ENCODE results near the gene ACBD4.

The ACBD4 gene

GRCh38 chr17:45161288-45162024 is 26.0 kb downstream of the ACBD4 start, which contains the start of gene HEXIM2:
Gene HEXIM2 (plus strand): TSS chr17:45161875. CDS start chr17:45162794, 919 bp downstream.
- peak; percentile 99 for DNase-seq

GRCh38 chr17:45162025-45162687 is 26.7 kb downstream of the ACBD4 start:
- DNase-seq: no peak

DNA sequence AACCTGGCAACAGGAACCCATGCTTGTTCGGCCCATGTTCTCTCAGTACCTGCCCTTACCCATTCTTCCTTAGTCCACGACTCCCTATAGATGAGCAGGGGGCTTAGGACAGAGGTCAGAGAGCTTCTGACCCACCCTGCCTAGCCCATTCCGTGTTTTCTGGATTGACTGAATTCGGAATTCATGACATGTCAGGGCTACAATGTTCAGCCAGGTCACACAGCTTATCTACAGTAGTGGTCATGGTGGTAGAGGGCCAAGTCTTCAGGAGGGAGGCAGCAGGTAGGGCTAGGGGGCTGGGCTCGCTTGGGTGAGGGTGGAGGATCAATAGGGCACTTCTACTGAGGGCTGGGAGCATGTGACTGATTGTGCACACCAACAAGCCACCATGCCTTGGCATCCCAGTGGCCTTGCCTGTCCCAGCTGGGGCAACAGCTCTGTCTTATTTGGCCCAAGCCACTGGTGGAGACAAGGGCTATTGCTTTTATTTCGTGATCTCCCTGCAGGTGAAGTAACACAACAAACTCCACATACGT is 29.3 kb downstream of the ACBD4 start:
- DNase-seq: no peak

DNA sequence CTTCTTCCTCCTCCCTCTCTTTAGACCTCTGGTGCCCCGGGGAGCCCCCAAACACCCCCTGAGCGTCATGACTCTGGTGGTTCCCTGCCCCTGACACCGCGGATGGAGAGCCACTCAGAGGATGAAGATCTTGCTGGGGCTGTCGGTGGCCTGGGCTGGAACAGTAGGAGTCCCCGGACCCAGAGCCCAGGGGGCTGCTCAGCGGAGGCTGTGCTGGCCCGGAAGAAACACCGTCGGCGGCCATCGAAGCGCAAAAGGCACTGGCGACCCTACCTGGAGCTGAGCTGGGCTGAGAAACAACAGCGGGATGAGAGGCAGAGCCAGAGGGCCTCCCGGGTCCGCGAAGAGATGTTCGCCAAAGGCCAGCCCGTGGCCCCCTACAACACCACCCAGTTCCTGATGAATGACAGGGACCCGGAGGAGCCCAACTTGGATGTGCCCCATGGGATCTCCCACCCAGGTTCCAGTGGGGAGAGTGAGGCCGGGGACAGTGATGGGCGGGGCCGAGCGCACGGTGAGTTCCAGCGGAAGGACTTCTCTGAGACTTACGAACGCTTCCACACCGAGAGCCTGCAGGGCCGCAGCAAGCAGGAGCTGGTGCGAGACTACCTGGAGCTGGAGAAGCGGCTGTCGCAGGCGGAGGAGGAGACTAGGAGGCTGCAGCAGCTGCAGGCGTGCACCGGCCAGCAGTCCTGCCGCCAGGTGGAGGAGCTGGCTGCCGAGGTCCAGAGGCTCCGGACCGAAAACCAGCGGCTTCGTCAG is 33.7 kb downstream of the ACBD4 start:
- no peak for DNase-seq

DNA sequence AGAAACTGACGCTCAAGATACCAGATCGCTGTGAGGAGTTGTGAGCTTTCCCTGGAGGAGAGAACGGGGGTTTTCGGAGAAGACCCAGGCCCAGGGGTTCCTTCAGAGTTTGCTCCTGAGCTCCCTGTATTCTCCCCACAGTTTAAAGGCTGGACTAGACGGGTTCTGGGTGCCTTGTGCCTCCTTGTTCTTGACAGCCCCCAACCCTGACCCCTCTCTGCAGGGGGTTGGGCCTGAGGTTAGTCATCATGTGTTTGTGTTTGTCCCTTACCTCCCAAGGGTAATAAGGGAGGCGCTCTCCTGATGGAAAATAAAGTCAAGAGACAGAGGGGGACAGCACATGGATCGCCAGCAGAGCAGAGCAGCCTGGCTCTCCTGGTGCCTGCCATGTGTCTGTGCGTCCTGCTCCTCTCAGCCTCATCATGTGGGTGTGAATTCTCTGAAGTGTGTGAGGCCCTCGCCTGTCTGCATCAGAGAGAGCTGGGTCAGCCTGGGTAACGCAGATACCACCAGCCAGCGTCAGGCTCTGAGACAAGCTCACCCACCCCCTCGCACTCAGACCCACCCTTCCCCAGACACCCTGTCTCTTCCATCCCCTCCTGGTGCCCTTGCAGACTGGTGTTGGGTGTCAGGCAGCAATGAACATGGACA is 34.9 kb downstream of the ACBD4 start:
- DNase-seq: no peak

DNA sequence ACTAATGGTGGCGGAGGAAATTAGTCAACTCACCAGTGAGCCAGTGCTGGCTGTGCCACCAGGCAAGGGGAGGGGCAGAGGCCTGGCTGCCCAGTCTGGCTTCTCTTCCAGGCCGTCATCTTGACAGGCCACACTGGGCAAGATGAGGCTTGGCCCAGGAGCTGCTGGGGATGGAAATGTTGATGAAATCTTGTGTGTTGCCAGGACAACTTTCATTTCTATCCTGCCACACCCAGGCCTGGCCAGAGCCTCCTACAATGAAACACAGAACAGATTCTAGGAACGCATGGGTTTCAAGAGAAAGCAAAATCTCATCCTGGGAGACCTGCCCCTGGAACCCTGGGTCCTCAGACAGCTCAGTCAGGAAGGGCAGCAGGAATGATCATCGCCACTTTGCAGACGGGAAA is 35.4 kb downstream of the ACBD4 start:
- no peak for DNase-seq

- no peak for DNase-seq
These were observed 36.1 kb downstream of the ACBD4 start for GRCh38 chr17:45171338-45172231.

GRCh38 chr17:45172232-45172540 is 36.7 kb downstream of the ACBD4 start:
- no peak for DNase-seq

GRCh38 chr17:45172541-45173286 is 37.2 kb downstream of the ACBD4 start:
- no peak for DNase-seq

- DNase-seq: no peak
These were observed 40.2 kb downstream of the ACBD4 start for GRCh38 chr17:45175759-45176115.

DNA sequence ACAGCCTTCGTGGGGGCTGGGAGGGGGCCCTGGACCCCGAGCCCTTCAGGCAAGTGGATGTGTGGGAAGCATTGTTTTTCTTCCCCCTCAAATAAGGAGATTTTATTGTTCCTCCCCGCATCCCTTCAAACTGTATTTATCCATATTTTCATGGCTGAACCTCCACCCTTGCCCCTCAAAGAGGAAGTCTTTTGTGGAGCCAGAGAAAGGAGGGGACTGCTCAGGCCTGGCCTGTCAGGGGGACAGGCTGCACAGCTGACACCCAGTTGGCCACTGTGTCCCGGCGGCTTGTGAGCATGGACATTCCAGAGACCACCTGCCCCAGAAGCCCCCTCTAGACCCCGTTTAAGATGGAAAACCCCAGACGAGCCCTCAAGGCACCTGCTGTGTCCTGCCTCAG is 42.1 kb downstream of the ACBD4 start:
- DNase-seq: no peak

DNA sequence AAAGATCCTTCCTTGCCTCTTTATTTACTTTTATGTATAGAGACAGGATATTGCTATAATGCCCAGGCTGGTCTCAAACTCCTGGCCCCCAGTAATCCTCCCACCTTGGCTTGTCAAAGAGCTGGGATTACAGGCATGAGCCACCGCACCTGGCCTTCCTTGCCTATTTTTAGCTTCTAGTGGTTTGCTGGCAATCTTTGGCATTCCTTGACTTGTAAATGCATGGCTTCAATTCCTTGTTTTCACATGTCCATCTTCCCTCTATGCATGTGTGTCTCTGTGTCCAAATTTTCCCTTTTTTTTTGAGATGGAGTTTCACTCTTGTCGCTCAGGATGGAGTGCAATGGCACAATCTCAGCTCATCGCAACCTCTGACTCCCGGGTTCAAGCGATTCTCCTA is 48.7 kb downstream of the ACBD4 start:
- DNase-seq: no peak

GRCh38 chr17:45186801-45187354 is 51.4 kb downstream of the ACBD4 start:
- DNase-seq: no peak

DNA sequence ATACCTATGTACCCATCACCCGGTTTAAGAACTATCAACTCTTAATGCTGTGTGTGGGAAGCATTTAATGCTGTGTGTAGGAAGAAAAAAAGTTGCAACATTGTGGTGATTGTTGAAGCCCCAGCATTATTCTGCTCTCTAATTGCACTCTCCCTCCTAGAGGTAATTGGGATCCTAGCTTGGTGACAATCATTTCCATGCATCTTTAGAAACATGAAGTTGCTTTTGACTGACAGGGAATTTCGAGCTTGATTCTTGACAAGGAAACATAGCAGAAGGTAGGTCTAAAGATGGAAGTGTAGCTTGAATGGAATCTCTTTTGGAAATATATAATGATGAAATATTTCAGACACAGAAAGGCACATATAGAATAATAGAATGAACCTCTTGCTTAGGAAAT is 53.5 kb downstream of the ACBD4 start:
- no peak for DNase-seq

DNA sequence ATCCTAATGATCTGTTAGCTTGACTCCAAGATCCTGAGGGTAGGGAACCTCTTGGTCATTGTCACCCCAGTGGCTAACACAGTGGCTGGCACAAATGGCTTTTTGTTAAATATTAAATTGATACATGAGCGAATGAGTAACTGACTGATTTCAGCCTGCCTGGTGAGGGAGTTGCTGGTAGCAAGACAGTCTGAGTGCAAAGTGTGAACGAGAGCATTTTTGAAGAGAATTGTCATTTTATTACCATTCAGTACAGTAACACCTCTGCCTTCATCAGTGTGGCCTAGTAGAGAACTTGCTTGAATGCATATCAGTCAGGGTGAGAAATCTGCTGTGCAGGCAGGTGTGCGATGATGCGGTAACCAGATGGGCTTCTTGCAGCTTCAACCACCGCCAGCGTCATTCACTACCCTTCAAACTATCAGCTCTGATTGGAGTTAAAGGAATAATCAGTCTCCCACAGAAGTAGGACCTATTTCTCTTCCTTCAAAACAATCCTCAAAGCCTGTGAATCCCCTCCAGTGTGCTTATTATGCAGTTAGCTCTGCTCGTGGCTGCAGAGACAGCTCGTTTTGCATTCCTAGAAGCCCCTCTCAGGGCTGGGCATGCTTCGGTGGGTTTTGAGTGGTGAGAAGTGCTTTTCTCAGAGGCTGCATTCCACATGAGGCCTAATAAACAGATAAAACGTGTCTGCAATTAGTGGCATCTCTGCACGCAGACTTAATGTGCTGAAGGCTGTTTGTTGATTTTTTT is 55.2 kb downstream of the ACBD4 start:
- DNase-seq: no peak

All from NCI-H446 treated with DMSO at 0.1 percent for 48 hours (cell line).